SH-SY5Y (cell line): ENCODE data around the gene ZMYND15.

Experiments used
- GATA2 ChIP-seq: IDR thresholded peaks from 2 replicates; pipeline ENCODE4 v1.6.1; 2011; ENCODE audit warnings: mild to moderate bottlenecking, low read depth, low read length
- GATA3 ChIP-seq: IDR thresholded peaks from 2 replicates; pipeline ENCODE4 v1.6.1; 2011; ENCODE audit warnings: low read depth, mild to moderate bottlenecking, low read length, moderate library complexity

DNA sequence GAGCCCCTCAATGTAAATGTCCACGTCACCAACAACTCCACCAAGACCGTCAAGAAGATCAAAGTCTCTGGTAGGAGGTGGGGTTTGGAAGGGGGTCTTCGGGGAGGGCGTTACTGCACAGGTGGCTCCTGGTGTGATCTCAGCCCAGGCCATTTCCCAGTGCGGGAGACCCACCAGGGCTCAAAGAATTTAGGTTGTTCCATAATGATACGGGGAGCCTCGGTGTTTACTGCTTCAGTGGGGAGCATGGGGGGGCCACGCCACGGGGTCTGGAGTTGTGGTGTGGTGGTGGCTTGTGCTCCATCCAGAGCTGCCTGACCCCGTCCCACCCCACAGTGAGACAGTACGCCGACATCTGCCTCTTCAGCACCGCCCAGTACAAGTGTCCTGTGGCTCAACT is 21.4 kb upstream of the ZMYND15 start:
- TF ChIP-seq GATA3 (no peak), GATA2 (no peak)
